Hepatocyte (in vitro differentiated cells): Measurements from ENCODE around the gene TENM4. TPM values are rescaled to one million over a fixed set of nuclear protein-coding genes. Genes with fewer than 3 reads are reported as not detected.

Experiments
- DNase-seq: peaks from one replicate; pipeline ENCODE4 v3.0.0-alpha.2; 2016; ENCODE audit warnings: low spot score
- H2AFZ ChIP-seq: fragments of 200-600 bp; sonication (generic); 2 replicates; pipeline ENCODE4 v1.6.0; 2016; ENCODE audit warnings: antibody characterized with exemption, mild to moderate bottlenecking
- H3K27ac ChIP-seq: fragments of 200-600 bp; sonication (generic); 2 replicates; pipeline ENCODE4 v1.5.1; 2016; ENCODE audit warnings: mild to moderate bottlenecking
- H3K27me3 ChIP-seq: fragments of 200-600 bp; sonication (generic); 2 replicates; pipeline ENCODE4 v1.6.1; 2016
- H3K36me3 ChIP-seq: fragments of 200-600 bp; sonication (generic); replicated peaks from 2 replicates; pipeline ENCODE4 v1.5.1; 2016; ENCODE audit warnings: low read depth; ENCODE audit not compliant: insufficient read depth
- H3K4me1 ChIP-seq: fragments of 200-600 bp; sonication (generic); 2 replicates; pipeline ENCODE4 v1.5.1; 2016; ENCODE audit warnings: mild to moderate bottlenecking, moderate library complexity; ENCODE audit not compliant: insufficient read depth
- H3K4me2 ChIP-seq: fragments of 200-600 bp; sonication (generic); 2 replicates; pipeline ENCODE4 v1.6.0; 2016
- H3K4me3 ChIP-seq: fragments of 200-600 bp; sonication (generic); 2 replicates; pipeline ENCODE4 v1.5.1; 2016; ENCODE audit warnings: mild to moderate bottlenecking
- H3K79me2 ChIP-seq: fragments of 200-600 bp; sonication (generic); 2 replicates; pipeline ENCODE4 v1.6.0; 2017; ENCODE audit warnings: mild to moderate bottlenecking
- H3K9me2 ChIP-seq: fragments of 200-600 bp; sonication (generic); replicated peaks from 2 replicates; pipeline ENCODE4 v1.6.0; 2017; ENCODE audit warnings: mild to moderate bottlenecking; ENCODE audit not compliant: insufficient read depth
- H3K9me3 ChIP-seq: fragments of 200-600 bp; sonication (generic); 2 replicates; pipeline ENCODE4 v1.5.1; 2016; ENCODE audit warnings: low read depth, mild to moderate bottlenecking
- H4K20me1 ChIP-seq: fragments of 200-600 bp; sonication (generic); 2 replicates; pipeline ENCODE4 v1.6.0; 2016; ENCODE audit warnings: mild to moderate bottlenecking; ENCODE audit not compliant: insufficient read depth, poor library complexity, severe bottlenecking
- EZH2 ChIP-seq: fragments of 200-600 bp; sonication (generic); IDR thresholded peaks from 2 replicates; pipeline ENCODE4 v1.6.1; 2016; ENCODE audit warnings: antibody characterized with exemption, mild to moderate bottlenecking, borderline replicate concordance
- EZH2phosphoT487 ChIP-seq: fragments of 200-600 bp; sonication (generic); IDR thresholded peaks from one replicate; pipeline ENCODE4 v1.6.1; 2018; ENCODE audit warnings: antibody characterized with exemption, mild to moderate bottlenecking, low read depth, moderate library complexity; ENCODE audit not compliant: unreplicated experiment, severe bottlenecking
- WGBS: methylation state at CpG from one replicate; pipeline ENCODE4 v1.1.6; 2016; ENCODE audit warnings: low lambda C conversion rate; ENCODE audit errors: missing lambda C conversion rate; 5-methylcytosine and 5-hydroxymethylcytosine counted together
- polyA plus RNA-seq: library from polyadenylated mRNA; unstranded; fragments of >200 nt; fragmentation: Nextera tagmentation; extraction: Ambion mirVana; gene quantifications from 2 replicates; pipeline ENCODE4 v1.2.1, GENCODE V29; 2016
- total RNA-seq: library from RNA; depleted of rRNA; stranded (reverse); fragments of >200 nt; gene quantifications from 2 replicates; pipeline ENCODE4 v1.2.3, GENCODE V29; 2014
- TF ChIP-seq, protein P1 (sequence below): fragments of 200-600 bp; sonication (generic); IDR thresholded peaks from 2 replicates; pipeline ENCODE4 v1.5.1; 2016; ENCODE audit warnings: antibody characterized with exemption, mild to moderate bottlenecking; ENCODE audit not compliant: poor library complexity

Gene TENM4
- total and polyA plus RNA-seq, 2 experiments from 2014 or later, result 18.4 to 18.7 TPM

DNA sequence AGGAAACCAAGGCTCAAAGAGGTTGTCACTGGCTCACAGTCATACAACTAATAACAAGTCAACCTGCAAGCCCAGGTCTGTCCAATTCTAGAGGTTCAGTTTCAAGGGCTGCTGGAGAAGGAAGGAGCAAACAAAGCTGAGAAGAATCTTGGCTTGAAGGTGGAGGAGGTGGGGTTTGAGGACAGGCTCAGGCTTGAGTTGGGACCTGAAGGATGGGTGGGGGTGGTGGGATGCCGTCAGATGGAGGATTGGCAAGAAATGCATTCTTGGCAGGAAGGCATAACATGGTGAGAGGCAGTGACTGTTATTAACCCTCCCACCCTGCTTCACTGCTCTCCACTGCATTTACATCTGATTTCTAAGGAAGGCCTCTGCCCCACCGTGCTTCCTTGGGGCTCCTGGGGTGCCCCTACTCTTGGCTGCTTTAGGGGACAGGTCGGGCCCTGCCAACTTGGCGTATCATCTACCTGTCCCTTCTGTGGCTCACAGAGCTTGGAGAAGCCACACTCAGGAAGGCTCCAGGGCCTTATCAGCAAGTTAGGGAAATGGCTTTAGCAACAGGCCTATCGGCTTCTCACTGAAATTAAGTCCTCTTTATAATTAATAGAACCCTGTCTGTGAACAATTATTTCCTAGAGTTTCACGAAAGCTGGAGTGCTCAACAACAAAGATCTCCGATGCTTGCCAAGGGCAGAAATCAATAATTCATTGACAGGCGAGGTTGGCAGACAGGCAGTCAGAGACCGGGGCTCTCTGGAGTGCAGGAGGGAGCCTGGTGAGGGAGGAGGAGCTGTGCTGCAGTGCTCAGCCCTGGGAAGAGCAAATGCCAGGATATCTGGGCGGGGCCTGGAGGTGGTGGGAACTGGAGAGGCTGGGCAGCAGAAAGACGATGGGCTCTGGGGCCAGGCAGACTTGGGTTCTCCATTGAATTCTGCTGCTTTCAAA lies 781.2 kb downstream of the TENM4 start:
- TF ChIP-seq, protein P1, sequence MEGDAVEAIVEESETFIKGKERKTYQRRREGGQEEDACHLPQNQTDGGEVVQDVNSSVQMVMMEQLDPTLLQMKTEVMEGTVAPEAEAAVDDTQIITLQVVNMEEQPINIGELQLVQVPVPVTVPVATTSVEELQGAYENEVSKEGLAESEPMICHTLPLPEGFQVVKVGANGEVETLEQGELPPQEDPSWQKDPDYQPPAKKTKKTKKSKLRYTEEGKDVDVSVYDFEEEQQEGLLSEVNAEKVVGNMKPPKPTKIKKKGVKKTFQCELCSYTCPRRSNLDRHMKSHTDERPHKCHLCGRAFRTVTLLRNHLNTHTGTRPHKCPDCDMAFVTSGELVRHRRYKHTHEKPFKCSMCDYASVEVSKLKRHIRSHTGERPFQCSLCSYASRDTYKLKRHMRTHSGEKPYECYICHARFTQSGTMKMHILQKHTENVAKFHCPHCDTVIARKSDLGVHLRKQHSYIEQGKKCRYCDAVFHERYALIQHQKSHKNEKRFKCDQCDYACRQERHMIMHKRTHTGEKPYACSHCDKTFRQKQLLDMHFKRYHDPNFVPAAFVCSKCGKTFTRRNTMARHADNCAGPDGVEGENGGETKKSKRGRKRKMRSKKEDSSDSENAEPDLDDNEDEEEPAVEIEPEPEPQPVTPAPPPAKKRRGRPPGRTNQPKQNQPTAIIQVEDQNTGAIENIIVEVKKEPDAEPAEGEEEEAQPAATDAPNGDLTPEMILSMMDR, result no peak
- no peak for TF ChIP-seq EZH2
- no peak for TF ChIP-seq EZH2phosphoT487
- H3K36me3 ChIP-seq, result no peaks in the 10 kb centered on the region
- H3K4me2 ChIP-seq, result no peak overlapping the region
- no peak overlapping the region for H2AFZ ChIP-seq
- H3K79me2 ChIP-seq, result no peaks in the 10 kb centered on the region
- DNase-seq, result no peak
- no peaks in the 10 kb centered on the region for H3K9me3 ChIP-seq
- no peak overlapping the region for H3K27ac ChIP-seq
- 85% methylated on average over 11 of the region's 11 CpGs for WGBS
- H3K9me2 ChIP-seq, result no peaks in the 10 kb centered on the region
- H3K27me3 ChIP-seq, result no peaks in the 10 kb centered on the region
- no peaks in the 10 kb centered on the region for H4K20me1 ChIP-seq
- no peak overlapping the region for H3K4me3 ChIP-seq
- H3K4me1 ChIP-seq, result no peaks in the 10 kb centered on the region

DNA sequence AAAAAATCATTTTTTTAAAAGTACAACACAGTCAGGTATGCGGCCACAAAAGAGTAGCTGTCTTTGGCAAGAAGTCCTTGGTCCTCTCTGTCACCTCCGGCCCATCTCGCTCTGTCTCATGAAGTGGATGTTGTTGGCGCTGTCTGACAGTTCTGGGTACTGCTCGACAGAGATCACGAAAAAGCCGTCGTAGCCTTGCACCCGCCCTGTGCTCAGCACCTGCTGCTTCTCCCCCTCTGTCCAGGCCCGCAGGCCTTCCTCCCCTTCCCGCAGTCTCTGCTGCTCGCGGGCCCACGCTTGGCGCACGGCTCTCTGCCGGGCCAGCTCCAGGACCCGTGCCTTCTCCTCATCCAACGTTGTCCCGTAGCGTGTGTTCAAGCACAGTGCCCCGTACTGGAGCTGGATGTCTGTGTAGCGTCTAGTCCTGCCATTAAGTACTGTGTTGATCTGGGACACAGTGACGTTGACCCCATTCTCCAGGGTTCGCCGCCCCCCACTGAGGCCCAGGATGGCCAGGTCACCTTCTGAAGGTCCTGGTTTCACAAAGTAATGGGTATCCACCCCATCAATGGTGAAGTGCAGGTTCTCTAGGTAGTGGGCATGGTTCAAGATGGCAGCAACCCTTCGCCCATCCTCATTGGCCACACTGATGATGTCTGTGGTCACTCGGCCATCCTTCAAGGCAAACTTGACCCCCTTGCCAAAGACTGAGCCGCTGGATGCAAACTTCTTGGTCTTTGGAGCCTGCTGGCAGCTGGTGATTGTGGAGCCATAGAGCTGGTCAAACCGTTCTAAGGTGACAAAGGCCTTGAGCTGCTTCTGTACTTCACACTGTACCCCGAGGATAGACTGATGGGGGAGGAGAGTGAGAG lies 782.6 kb downstream of the TENM4 start:
- no peaks in the 10 kb centered on the region for H3K9me2 ChIP-seq
- no peak overlapping the region for H3K27ac ChIP-seq
- DNase-seq, result no peak
- 96% methylated on average over 31 of the region's 31 CpGs for WGBS
- H3K4me2 ChIP-seq, result no peak overlapping the region
- no peaks in the 10 kb centered on the region for H3K9me3 ChIP-seq
- H3K4me3 ChIP-seq, result no peak overlapping the region
- no peaks in the 10 kb centered on the region for H3K79me2 ChIP-seq
- no peaks in the 10 kb centered on the region for H3K27me3 ChIP-seq
- no peaks in the 10 kb centered on the region for H4K20me1 ChIP-seq
- H3K4me1 ChIP-seq, result no peaks in the 10 kb centered on the region
- no peak overlapping the region for H2AFZ ChIP-seq
- H3K36me3 ChIP-seq, result no peaks in the 10 kb centered on the region
- TF ChIP-seq EZH2, result no peak
- TF ChIP-seq EZH2phosphoT487, result no peak

DNA sequence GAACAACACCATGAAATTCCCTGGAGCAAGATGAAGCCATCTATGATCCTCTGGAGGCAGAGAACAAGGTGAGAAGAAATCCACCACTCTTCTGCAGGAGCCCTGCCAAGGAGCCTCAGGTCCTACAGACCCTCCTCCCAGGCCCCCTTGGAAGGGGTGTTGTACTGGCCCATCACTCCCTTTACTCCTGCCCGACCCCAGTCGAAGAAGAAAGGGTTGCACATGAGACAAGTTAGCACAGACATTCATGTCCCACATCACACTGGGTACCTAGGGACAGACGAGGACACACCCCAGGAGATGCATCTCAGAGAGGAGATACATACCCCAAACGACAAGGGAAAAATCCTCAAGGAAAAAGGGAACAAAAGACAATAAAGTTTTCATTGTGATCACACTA lies 783.4 kb downstream of the TENM4 start:
- WGBS, result 91% methylated on average over 4 of the region's 4 CpGs
- no peaks in the 10 kb centered on the region for H3K4me1 ChIP-seq
- no peaks in the 10 kb centered on the region for H3K79me2 ChIP-seq
- H3K27me3 ChIP-seq, result no peaks in the 10 kb centered on the region
- no peaks in the 10 kb centered on the region for H3K36me3 ChIP-seq
- no peak overlapping the region for H3K4me3 ChIP-seq
- H2AFZ ChIP-seq, result no peak overlapping the region
- no peak for TF ChIP-seq EZH2
- TF ChIP-seq, protein P1, result no peak
- H3K4me2 ChIP-seq, result no peak overlapping the region
- no peaks in the 10 kb centered on the region for H3K9me3 ChIP-seq
- no peak for DNase-seq
- no peaks in the 10 kb centered on the region for H3K9me2 ChIP-seq
- H4K20me1 ChIP-seq, result no peaks in the 10 kb centered on the region
- H3K27ac ChIP-seq, result no peak overlapping the region
